SK-N-SH (cell line): ENCODE results near the gene YWHAE.

Source experiments
- CTCF ChIP-seq: fragments of 200-600 bp; sonication (generic); IDR thresholded peaks from 2 replicates; pipeline ENCODE4 v1.6.1; 2017; ENCODE audit warnings: antibody characterized with exemption, mild to moderate bottlenecking, moderate library complexity
- ELF1 ChIP-seq: IDR thresholded peaks from 2 replicates; pipeline ENCODE4 v1.4.0; 2012
- EP300 ChIP-seq, 2 experiments: IDR thresholded peaks; 2 replicates each; pipeline versions ENCODE4 v1.4.0 to v1.6.1; 2012; ENCODE audit warnings: borderline replicate concordance in 1 of 2, low read depth in 1 of 2, low read length in 1 of 2
- EZH2phosphoT487 ChIP-seq: fragments of 200-600 bp; sonication (generic); IDR thresholded peaks from 2 replicates; pipeline ENCODE4 v1.6.1; 2017; ENCODE audit warnings: low read depth, mixed run types, mild to moderate bottlenecking, antibody characterized with exemption, moderate library complexity, borderline replicate concordance
- GABPA ChIP-seq: IDR thresholded peaks from 2 replicates; pipeline ENCODE4 v1.4.0; 2012; ENCODE audit warnings: low read depth, mild to moderate bottlenecking
- NFIC ChIP-seq: IDR thresholded peaks from 2 replicates; pipeline ENCODE4 v1.4.0; 2012; ENCODE audit warnings: borderline replicate concordance
- POLR2AphosphoS5 ChIP-seq: IDR thresholded peaks from 2 replicates; pipeline ENCODE4 v1.6.1; 2012; ENCODE audit warnings: low read depth, low read length
- RCOR1 ChIP-seq: fragments of 150-350 bp; IDR thresholded peaks from 2 replicates; pipeline ENCODE4 v1.6.1; 2017; ENCODE audit warnings: antibody characterized with exemption, low read length
- RXRA ChIP-seq: IDR thresholded peaks from 2 replicates; pipeline ENCODE4 v1.4.0; 2012; ENCODE audit warnings: low read depth, mild to moderate bottlenecking, borderline replicate concordance
- TAF1 ChIP-seq: IDR thresholded peaks from 2 replicates; pipeline ENCODE4 v1.6.1; 2012; ENCODE audit warnings: low read depth, mild to moderate bottlenecking, low read length, moderate library complexity, borderline replicate concordance
- ZBTB33 ChIP-seq: IDR thresholded peaks from 2 replicates; pipeline ENCODE4 v1.4.0; 2012; ENCODE audit warnings: low read depth, borderline replicate concordance

DNA sequence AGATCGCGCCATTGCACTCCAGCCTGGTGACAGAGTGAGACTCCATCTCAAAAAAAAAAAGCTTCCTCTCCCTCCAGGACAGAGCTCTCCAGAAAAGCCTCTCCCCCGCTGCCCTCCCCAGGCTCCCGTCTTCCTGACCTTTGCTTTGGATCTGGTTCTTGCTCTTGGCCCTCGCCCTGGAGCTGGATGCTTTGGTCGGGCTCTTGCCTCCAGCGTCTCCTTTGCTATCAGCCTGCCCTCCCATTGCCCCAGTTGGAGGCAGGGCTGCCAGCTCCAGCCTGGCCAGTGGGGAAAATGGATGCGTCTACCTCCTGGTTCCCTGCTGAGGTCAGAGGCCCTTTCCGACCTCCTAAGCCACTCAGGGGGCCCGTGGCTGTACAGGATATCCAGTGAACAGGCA, 84.6 kb downstream of the YWHAE start:
- no peak for TF ChIP-seq CTCF
- no peak for TF ChIP-seq POLR2AphosphoS5
- no peak for TF ChIP-seq RXRA
- TF ChIP-seq EZH2phosphoT487 = no peak
- no peak for TF ChIP-seq EP300 (IDR thresholded peaks at IDR 0.05; ENCODE audit: borderline replicate concordance in 1 of 2, low read depth in 1 of 2, low read length in 1 of 2)
- no peak for TF ChIP-seq NFIC
- TF ChIP-seq ELF1 = no peak
- no peak for TF ChIP-seq ZBTB33
- TF ChIP-seq GABPA = no peak
- TF ChIP-seq TAF1 = no peak
- no peak for TF ChIP-seq RCOR1
